Measurements from ENCODE around the gene ADAR. TPM values are rescaled to one million over a fixed set of nuclear protein-coding genes. Genes with fewer than 3 reads are reported as not detected.

ADAR gene
- total and polyA plus RNA-seq, 2 of the 8 experiments (the other 6 are each of a cell fraction or from before 2014, with no cell fraction given), result 125 to 242 TPM

DNA sequence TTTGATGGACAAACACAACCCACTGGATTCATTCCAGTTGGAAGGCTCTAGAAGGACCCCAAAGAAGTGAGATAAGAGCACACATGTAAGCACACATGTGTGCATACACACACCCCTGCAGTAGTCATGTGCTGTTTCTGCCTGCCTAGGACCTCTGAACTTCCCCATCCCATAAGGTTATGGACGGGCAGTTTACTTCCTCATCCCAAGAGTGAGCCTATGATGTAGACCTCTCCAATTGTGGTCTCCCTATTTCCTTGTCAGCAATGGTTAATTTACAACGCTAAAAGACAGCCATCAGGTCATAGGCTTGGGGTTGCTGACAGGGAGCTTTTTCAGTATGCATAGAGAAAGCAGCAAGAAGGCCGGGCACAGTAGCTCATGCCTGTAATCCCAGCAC lies 15.4 kb upstream of the ADAR start:
- 93% methylated on average over 3 of the region's 3 CpGs; no CpG with 5 or more reads in 1 of the 2 experiments for WGBS, 2 experiments (ENCODE audit: extremely low coverage in 1 of 2, insufficient coverage in 1 of 2, insufficient read length in 1 of 2, insufficient replicate concordance in 2 of 2, low coverage in 1 of 2, low lambda C conversion rate in 2 of 2, missing lambda C conversion rate in 1 of 2)
- CTCF ChIA-PET (ENCODE audit: partially characterized antibody), result interaction anchor here (1.1 to 1.9 kb wide), 4 partner anchors 8 to 46 kb away, joined by 4 to 7 read pairs (median 5); no protein-coding TSS in a partner anchor
- no peak for TF ChIP-seq GABPA (IDR thresholded peaks at IDR 0.05; ENCODE audit: borderline replicate concordance, insufficient read depth, low read length)
- TF ChIP-seq SIN3A (conservative IDR thresholded peaks at IDR 0.05 in 1 of 2, IDR thresholded peaks at IDR 0.05 in 1 of 2; ENCODE audit: low read depth in 1 of 2, low read length in 2 of 2), result no peak
- TF ChIP-seq EZH2 (IDR thresholded peaks at IDR 0.05; ENCODE audit: low read depth, low read length, severe bottlenecking), result no peak
- no peak for TF ChIP-seq SIX5 (IDR thresholded peaks at IDR 0.05; ENCODE audit: low read depth, low read length)
- TF ChIP-seq BCL11A (IDR thresholded peaks at IDR 0.05; ENCODE audit: low read depth in 2 of 2, low read length in 2 of 2), result no peak
- TF ChIP-seq CHD1 (IDR thresholded peaks at IDR 0.05; ENCODE audit: low read depth, low read length), result no peak
- no peak for TF ChIP-seq POU5F1 (IDR thresholded peaks at IDR 0.05; ENCODE audit: low read depth, low read length)
- TF ChIP-seq SP2 (IDR thresholded peaks at IDR 0.05; ENCODE audit: low read length), result no peak
- no peak for TF ChIP-seq KDM1A (IDR thresholded peaks at IDR 0.05; ENCODE audit: borderline replicate concordance, low read length)
- TF ChIP-seq CBX8 (IDR thresholded peaks at IDR 0.05; ENCODE audit: borderline replicate concordance, low read depth, low read length), result no peak
- TF ChIP-seq HDAC6 (IDR thresholded peaks at IDR 0.05; ENCODE audit: low read depth, low read length), result no peak
- TF ChIP-seq NANOG (IDR thresholded peaks at IDR 0.05; ENCODE audit: insufficient read depth, low read depth, low read length, poor library complexity, severe bottlenecking), result no peak
- no peak for TF ChIP-seq RNF2 (IDR thresholded peaks at IDR 0.05; ENCODE audit: borderline replicate concordance, low read depth, low read length, missing control alignments, poor library complexity, severe bottlenecking)

More for the DNA sequence above, 15.4 kb upstream of the ADAR start:
- Histone ChIP-seq H3K9me3 (ENCODE audit: insufficient read depth in 2 of 2, low read depth in 1 of 2, low read length in 1 of 2) (no peaks in the 10 kb centered on the region), H3K14ac (ENCODE audit: insufficient read length) (no peak overlapping the region), H2BK120ac (replicated peaks; ENCODE audit: low read depth, low read length) (no peak overlapping the region), H3K27ac (ENCODE audit: low read depth, low read length) (no peak overlapping the region), H2BK20ac (ENCODE audit: low read length) (no peak overlapping the region), H3K18ac (ENCODE audit: extremely low read depth, low read length) (no peak overlapping the region), H2BK12ac (ENCODE audit: low read depth, low read length) (no peak overlapping the region), H3K4me2 (ENCODE audit: insufficient read depth in 1 of 2, low read depth in 2 of 2, low read length in 2 of 2) (no peak overlapping the region), H3K56ac (replicated peaks; ENCODE audit: insufficient read length, low read depth, low read length) (no peak overlapping the region), H2AFZ (ENCODE audit: low read length) (no peak overlapping the region), H3K27me3 (replicated peaks in 1 of 4; ENCODE audit: control insufficient read depth in 3 of 4, extremely low read depth in 1 of 4, insufficient read depth in 3 of 4, low read length in 3 of 4) (no peaks in the 10 kb centered on the region), H2BK15ac (ENCODE audit: low read length) (no peak overlapping the region), H4K5ac (ENCODE audit: insufficient read length, low read depth, low read length) (no peak overlapping the region), H4K91ac (replicated peaks; ENCODE audit: insufficient read length, low read length) (no peak overlapping the region), H2AK5ac (ENCODE audit: low read depth, low read length) (no peak overlapping the region; the same call in 1 of the 2 replicates), H3K23me2 (ENCODE audit: low read depth, low read length) (peaks cover 9% of the 10 kb centered on the region), H3K79me2 (ENCODE audit: control insufficient read depth in 1 of 2, insufficient read depth in 2 of 2, low read length in 2 of 2) (peaks cover 44 to 92% of the 10 kb centered on the region in 2 experiments), H2BK5ac (ENCODE audit: low read depth, low read length) (0 out of 2 replicates have a peak overlapping the region, but pooled peaks have one; percentile 60), H3K4me1 (replicated peaks in 1 of 4; ENCODE audit: control insufficient read depth in 3 of 4, insufficient read depth in 4 of 4, low read length in 3 of 4) (peaks cover 0 to 8% (median 2%) of the 10 kb centered on the region in 4 experiments; a peak in 3 of 7 replicates), H3K79me1 (ENCODE audit: low read depth, low read length) (peaks cover 20% of the 10 kb centered on the region), H3K36me3 (ENCODE audit: control insufficient read depth in 2 of 4, insufficient read depth in 4 of 4, low read length in 3 of 4) (peaks cover 0 to 4% (median 0%) of the 10 kb centered on the region in 4 experiments; a peak in 2 of 8 replicates), H3K23ac (ENCODE audit: insufficient read length) (no peak overlapping the region), H4K20me1 (replicated peaks in 1 of 2; ENCODE audit: control insufficient read depth in 1 of 2, insufficient read depth in 2 of 2, low read length in 2 of 2) (peaks cover 9 to 10% of the 10 kb centered on the region in 2 experiments), H3K9ac (replicated peaks in 1 of 4; ENCODE audit: extremely low read depth in 1 of 4, low read depth in 3 of 4, low read length in 3 of 4) (no peak overlapping the region), H3K4ac (replicated peaks; ENCODE audit: insufficient read length, low read depth, low read length) (no peak overlapping the region), H3K4me3 (ENCODE audit: extremely low read depth in 1 of 4, insufficient read depth in 2 of 4, low read depth in 3 of 4, low read length in 4 of 4) (no peak overlapping the region), H4K8ac (ENCODE audit: extremely low read depth, insufficient read depth, low read length) (no peak overlapping the region)
- DNase-seq (ENCODE audit: low read depth in 1 of 2, low spot score in 2 of 2) (no peak), FAIRE-seq (no peak)
- POLR2A ChIA-PET (ENCODE audit: partially characterized antibody), result interaction anchor here (1.3 to 9.6 kb wide), 3 partner anchors 8 to 14 kb away, joined by 3 to 111 read pairs (median 3); partner anchors contain the start of gene ADAR
